K562 (cell line): ENCODE results near the gene PIGQ. TPM values are rescaled to one million over a fixed set of nuclear protein-coding genes. Genes with fewer than 3 reads are reported as not detected.

Experiments
- RBM39 ChIP-seq: fragments of 200-400 bp; formaldehyde crosslinking; optimal IDR thresholded peaks from 2 replicates; pipeline ENCODE3; 2018; ENCODE audit warnings: low read depth, low read length
- TEAD4 ChIP-seq, 2 experiments: sonication (generic) in 1 of 2; formaldehyde crosslinking in 1 of 2; IDR thresholded peaks; 2 replicates each; pipeline versions ENCODE4 v1.6.1 to v1.8.0; 2012 to 2022; ENCODE audit warnings: borderline replicate concordance in 1 of 2, inconsistent platforms in 1 of 2, low read length in 1 of 2, mild to moderate bottlenecking in 1 of 2, missing genetic modification reagents in 1 of 2
- THRAP3 ChIP-seq: fragments of 450-650 bp; IDR thresholded peaks from 2 replicates; pipeline ENCODE4 v1.6.1; 2016; ENCODE audit warnings: mild to moderate bottlenecking, inconsistent platforms, borderline replicate concordance
- ZNF174 ChIP-seq: fragments of 250-450 bp; sonication (Bioruptor Pico); IDR thresholded peaks from 2 replicates; pipeline ENCODE4 v1.4.0; 2020; ENCODE audit warnings: mild to moderate bottlenecking
- polyA plus RNA-seq, 8 experiments: library from polyadenylated mRNA; depleted of rRNA in 4 of 8; stranded (reverse) in 5 of 8; unstranded in 3 of 8; fragments of >200 nt; fragmentation: Nextera tagmentation in 2 of 8; fragmentation: Illumina TruSeq in 1 of 8; extraction: Ambion mirVana in 2 of 8; extraction: Trizol in 1 of 8; gene quantifications; 2 replicates each; pipeline versions ENCODE4 v1.2.1 to v1.2.3, GENCODE V29; 2011 to 2014; ENCODE audit warnings: inconsistent platforms in 1 of 8, missing spikeins in 1 of 8
- total RNA-seq, 7 experiments: library from RNA; depleted of rRNA in 6 of 7; stranded (reverse); fragments of >200 nt in 6 of 7; fragmentation: Illumina TruSeq in 2 of 7; extraction: Trizol in 2 of 7; gene quantifications; 2 replicates each; pipeline versions ENCODE4 v1.2.1 to v1.2.3, GENCODE V29; 2011 to 2021; ENCODE audit warnings: low replicate concordance in 1 of 7
- TF ChIP-seq, protein P1 (sequence below): IDR thresholded peaks from 2 replicates; pipeline ENCODE4 v1.6.1; 2011; ENCODE audit warnings: borderline replicate concordance, low read depth, mild to moderate bottlenecking, moderate library complexity, low read length; ENCODE audit not compliant: insufficient read depth, poor library complexity, severe bottlenecking
- TF ChIP-seq, protein P2 (sequence below): fragments of 250-450 bp; sonication (Bioruptor Pico); IDR thresholded peaks from 2 replicates; pipeline ENCODE4 v1.4.0; 2020; ENCODE audit warnings: mild to moderate bottlenecking, moderate library complexity
- TF ChIP-seq, protein P3 (sequence below): fragments of 250-450 bp; sonication (Bioruptor Pico); IDR thresholded peaks from 2 replicates; pipeline ENCODE4 v1.5.0; 2021; ENCODE audit warnings: mild to moderate bottlenecking, borderline replicate concordance

PIGQ gene
- total and polyA plus RNA-seq, 9 of the 15 experiments (the other 6 are each of a cell fraction or from before 2014, with no cell fraction given), result 0.20 to 49.6 (median 11.7) TPM

- TF ChIP-seq, protein P1, sequence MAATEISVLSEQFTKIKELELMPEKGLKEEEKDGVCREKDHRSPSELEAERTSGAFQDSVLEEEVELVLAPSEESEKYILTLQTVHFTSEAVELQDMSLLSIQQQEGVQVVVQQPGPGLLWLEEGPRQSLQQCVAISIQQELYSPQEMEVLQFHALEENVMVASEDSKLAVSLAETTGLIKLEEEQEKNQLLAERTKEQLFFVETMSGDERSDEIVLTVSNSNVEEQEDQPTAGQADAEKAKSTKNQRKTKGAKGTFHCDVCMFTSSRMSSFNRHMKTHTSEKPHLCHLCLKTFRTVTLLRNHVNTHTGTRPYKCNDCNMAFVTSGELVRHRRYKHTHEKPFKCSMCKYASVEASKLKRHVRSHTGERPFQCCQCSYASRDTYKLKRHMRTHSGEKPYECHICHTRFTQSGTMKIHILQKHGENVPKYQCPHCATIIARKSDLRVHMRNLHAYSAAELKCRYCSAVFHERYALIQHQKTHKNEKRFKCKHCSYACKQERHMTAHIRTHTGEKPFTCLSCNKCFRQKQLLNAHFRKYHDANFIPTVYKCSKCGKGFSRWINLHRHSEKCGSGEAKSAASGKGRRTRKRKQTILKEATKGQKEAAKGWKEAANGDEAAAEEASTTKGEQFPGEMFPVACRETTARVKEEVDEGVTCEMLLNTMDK, result no peak
- TF ChIP-seq ZNF174 (CRISPR knock-in tag) (no peak), TEAD4 (IDR thresholded peaks at IDR 0.05; ENCODE audit: low read length) (no peak), TEAD4 (CRISPR knock-in tag; IDR thresholded peaks at IDR 0.05; ENCODE audit: borderline replicate concordance) (no peak), RBM39 (no peak), THRAP3 (no peak)
- TF ChIP-seq, protein P2, sequence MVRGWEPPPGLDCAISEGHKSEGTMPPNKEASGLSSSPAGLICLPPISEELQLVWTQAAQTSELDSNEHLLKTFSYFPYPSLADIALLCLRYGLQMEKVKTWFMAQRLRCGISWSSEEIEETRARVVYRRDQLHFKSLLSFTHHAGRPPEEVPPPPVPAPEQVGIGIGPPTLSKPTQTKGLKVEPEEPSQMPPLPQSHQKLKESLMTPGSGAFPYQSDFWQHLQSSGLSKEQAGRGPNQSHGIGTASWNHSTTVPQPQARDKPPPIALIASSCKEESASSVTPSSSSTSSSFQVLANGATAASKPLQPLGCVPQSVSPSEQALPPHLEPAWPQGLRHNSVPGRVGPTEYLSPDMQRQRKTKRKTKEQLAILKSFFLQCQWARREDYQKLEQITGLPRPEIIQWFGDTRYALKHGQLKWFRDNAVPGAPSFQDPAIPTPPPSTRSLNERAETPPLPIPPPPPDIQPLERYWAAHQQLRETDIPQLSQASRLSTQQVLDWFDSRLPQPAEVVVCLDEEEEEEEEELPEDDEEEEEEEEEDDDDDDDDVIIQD (CRISPR knock-in tag), result no peak
- TF ChIP-seq, protein P3, sequence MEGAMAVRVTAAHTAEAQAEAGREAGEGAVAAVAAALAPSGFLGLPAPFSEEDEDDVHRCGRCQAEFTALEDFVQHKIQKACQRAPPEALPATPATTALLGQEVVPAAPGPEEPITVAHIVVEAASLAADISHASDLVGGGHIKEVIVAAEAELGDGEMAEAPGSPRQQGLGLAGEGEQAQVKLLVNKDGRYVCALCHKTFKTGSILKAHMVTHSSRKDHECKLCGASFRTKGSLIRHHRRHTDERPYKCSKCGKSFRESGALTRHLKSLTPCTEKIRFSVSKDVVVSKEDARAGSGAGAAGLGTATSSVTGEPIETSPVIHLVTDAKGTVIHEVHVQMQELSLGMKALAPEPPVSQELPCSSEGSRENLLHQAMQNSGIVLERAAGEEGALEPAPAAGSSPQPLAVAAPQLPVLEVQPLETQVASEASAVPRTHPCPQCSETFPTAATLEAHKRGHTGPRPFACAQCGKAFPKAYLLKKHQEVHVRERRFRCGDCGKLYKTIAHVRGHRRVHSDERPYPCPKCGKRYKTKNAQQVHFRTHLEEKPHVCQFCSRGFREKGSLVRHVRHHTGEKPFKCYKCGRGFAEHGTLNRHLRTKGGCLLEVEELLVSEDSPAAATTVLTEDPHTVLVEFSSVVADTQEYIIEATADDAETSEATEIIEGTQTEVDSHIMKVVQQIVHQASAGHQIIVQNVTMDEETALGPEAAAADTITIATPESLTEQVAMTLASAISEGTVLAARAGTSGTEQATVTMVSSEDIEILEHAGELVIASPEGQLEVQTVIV (CRISPR knock-in tag), result no peak
These were observed 13.0 kb downstream of the PIGQ start (continued) for GRCh38 chr16:582614-583331.
